Sigmoid colon (tissue), 4 donors: ENCODE data around the gene GCSH.

Experiments used
- CTCF ChIP-seq, 4 experiments: fragments of 450-650 bp in 3 of 4; fragments of 200-600 bp in 1 of 4; IDR thresholded peaks; one replicate each; pipeline ENCODE4 v1.5.1; 2016 to 2019; ENCODE audit warnings: antibody characterized with exemption in 4 of 4, mild to moderate bottlenecking in 3 of 4, moderate library complexity in 2 of 4
- POLR2A ChIP-seq, 2 donors: fragments of 450-650 bp; IDR thresholded peaks; one replicate each; pipeline ENCODE4 v1.6.1; 2016; ENCODE audit warnings: antibody characterized with exemption in 2 of 2, mild to moderate bottlenecking in 2 of 2, moderate library complexity in 2 of 2
- POLR2AphosphoS5 ChIP-seq, 4 donors: sonication (generic); formaldehyde crosslinking; IDR thresholded peaks; one replicate each; pipeline ENCODE4 v1.6.1; 2017; ENCODE audit warnings: antibody characterized with exemption in 4 of 4

GRCh38 chr16:81107511-81107910, 11.3 kb upstream of the GCSH start:
- TF ChIP-seq CTCF (IDR thresholded peaks at IDR 0.05) (no peak), POLR2AphosphoS5 (IDR thresholded peaks at IDR 0.05) (no peak), POLR2A (IDR thresholded peaks at IDR 0.05) (no peak)
